GM19025 (cell line): ENCODE data around the gene ASB16.
A peak's percentile ranks its signal among the peaks of the same experiment; 100 is the strongest.

ENCODE experiments used
- ATAC-seq: cut with Tn5 transposase; IDR thresholded peaks from one replicate; pipeline ENCODE4 v1.9.1; 2021; ENCODE audit warnings: mild to moderate bottlenecking, low read depth, moderate library complexity; ENCODE audit not compliant: unreplicated experiment

ASB16 gene

GRCh38 chr17:44186307-44187130 is 16.0 kb downstream of the ASB16 start, which contains the start of gene TMUB2:
TSS of gene TMUB2 (plus strand) at chr17:44186972. CDS start at chr17:44187709, 737 bp downstream.
- peak; percentile 86 for ATAC-seq

DNA sequence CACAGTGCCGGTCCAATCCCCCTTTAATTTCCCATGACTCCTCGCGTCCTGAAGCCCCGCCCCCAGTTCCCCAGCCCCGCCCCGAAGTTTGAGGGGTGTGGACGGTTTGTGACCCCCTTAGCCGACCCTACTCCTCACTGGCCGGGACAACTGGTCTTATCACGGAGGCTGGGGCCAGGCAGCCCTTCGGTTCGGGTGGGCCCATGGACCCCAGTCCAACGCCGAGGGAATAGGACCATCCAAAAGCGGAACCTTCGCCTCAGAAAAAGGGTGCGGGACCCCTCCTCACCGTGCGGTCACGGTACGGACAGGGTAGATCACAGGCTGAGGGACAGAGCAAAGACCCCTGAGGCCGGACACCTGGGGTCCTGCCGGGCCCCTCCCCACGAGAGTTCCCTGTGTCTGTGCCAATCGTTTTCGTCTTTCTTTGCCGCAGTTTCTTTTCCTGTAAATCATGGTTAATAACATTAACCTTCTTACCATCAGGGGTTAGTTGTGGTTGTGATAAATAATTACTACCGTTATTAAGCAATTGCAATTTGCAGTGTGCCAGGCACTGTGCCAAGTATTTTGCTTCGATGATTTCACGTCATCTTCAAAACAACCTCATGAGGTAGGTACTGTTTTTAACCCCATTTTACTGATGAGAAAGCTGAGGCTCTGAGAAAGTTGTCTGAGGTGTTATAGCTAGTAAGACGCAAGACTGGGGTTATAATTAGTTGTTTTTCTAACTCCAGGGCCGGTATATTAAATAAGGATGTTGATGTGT is 16.8 kb downstream of the ASB16 start:
- ATAC-seq, result peak; percentile 17

DNA sequence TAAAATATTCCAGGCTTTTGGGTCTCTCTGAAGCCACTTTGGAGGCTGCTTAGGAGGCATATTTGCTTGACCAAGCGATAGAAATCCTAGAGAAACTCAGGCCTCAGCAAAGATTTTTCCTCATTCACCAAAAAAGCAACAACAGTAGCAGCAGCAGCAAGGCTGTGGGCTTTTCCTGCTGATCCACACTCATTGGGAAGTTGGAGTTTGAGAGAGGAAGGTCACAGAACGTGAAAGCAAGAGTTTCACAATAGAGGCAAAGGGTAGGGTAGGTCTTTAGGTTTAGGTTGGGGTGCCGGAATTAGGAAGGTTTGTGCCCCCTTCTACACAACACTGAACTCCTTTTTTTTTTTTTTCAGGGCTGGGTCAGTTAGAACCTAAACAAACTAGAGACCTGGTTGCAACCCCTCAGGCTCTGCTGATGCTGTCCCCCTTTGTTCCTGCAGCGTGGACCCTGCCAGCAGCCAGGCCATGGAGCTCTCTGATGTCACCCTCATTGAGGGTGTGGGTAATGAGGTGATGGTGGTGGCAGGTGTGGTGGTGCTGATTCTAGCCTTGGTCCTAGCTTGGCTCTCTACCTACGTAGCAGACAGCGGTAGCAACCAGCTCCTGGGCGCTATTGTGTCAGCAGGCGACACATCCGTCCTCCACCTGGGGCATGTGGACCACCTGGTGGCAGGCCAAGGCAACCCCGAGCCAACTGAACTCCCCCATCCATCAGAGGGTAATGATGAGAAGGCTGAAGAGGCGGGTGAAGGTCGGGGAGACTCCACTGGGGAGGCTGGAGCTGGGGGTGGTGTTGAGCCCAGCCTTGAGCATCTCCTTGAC is 18.3 kb downstream of the ASB16 start:
- ATAC-seq, result no peak

DNA sequence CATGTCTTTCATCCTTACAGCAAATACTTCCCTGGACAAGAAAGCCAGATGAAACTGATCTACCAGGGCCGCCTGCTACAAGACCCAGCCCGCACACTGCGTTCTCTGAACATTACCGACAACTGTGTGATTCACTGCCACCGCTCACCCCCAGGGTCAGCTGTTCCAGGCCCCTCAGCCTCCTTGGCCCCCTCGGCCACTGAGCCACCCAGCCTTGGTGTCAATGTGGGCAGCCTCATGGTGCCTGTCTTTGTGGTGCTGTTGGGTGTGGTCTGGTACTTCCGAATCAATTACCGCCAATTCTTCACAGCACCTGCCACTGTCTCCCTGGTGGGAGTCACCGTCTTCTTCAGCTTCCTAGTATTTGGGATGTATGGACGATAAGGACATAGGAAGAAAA is 20.0 kb downstream of the ASB16 start:
- no peak for ATAC-seq

DNA sequence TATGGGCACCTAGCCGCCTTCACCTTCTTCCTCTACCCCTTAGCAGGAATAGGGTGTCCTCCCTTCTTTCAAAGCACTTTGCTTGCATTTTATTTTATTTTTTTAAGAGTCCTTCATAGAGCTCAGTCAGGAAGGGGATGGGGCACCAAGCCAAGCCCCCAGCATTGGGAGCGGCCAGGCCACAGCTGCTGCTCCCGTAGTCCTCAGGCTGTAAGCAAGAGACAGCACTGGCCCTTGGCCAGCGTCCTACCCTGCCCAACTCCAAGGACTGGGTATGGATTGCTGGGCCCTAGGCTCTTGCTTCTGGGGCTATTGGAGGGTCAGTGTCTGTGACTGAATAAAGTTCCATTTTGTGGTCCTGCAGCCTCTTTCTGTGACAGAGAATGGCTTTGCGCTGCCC is 20.9 kb downstream of the ASB16 start:
- ATAC-seq, result no peak

DNA sequence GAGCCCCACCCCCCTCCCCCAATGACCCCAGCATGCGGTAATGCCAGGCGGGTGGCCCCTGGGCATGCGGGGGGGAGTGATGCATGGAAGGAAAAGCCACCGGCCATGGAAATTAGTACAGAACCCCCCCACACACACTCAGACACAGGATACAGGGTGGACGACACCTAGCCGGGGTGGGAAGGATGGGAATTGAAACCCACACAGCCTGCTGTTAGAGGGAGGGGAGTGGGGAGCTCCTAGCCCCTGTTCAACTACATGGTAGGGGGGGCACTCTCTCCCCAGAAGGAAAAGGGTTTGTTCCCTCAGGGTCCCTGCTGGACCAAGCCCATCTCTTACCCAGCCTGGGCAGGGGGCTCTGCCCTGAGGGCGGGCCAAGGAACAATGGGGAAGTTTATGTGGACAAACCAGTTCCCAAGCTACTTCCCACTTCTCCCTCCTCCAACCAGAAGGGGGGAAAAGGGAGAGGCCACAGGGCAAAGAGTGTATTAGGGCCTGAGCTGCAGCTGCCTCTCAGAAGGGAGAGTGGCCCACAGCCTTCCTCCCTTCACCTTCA is 21.5 kb downstream of the ASB16 start:
- ATAC-seq, result no peak

DNA sequence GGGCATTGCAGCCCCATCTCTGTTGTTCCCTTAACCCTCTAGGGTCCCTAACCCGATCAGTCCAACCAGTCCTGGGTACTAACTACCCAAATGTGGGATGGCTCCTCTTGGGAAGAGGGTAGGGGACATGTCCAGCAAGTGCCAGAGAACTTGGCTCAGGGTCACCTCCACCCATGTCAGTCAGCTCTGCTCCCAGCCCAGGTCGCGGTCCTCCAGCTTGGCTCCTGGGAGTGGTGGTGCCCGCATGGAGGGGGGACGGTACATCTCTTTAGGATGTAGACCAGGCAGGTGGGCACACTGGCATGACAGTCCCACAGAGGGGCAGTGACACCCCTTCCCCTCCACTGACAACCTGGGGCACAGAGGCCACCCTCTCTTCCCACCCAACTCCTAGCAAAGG is 22.2 kb downstream of the ASB16 start:
- ATAC-seq, result no peak

GRCh38 chr17:44193326-44194084 is 23.0 kb downstream of the ASB16 start:
- ATAC-seq, result no peak

DNA sequence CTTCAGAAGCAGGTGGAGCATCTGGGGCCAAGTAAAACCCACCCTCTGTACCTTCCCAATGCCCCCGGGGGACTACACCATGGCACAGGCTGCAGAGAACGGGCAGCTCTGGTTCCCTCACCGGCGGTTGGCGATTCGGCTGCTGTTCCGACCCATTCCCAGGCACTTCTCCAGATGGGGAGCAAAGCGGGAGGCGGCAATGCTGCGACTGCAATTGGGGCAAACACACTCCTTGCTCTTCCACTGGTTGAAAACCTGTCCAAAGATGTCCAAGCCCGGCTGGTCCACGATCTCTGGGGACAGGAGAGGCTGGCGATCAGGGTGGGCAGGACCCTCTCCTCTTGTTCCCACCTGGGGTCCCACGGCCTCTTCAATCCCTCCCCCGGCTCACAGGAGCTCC is 26.6 kb downstream of the ASB16 start:
- no peak for ATAC-seq

DNA sequence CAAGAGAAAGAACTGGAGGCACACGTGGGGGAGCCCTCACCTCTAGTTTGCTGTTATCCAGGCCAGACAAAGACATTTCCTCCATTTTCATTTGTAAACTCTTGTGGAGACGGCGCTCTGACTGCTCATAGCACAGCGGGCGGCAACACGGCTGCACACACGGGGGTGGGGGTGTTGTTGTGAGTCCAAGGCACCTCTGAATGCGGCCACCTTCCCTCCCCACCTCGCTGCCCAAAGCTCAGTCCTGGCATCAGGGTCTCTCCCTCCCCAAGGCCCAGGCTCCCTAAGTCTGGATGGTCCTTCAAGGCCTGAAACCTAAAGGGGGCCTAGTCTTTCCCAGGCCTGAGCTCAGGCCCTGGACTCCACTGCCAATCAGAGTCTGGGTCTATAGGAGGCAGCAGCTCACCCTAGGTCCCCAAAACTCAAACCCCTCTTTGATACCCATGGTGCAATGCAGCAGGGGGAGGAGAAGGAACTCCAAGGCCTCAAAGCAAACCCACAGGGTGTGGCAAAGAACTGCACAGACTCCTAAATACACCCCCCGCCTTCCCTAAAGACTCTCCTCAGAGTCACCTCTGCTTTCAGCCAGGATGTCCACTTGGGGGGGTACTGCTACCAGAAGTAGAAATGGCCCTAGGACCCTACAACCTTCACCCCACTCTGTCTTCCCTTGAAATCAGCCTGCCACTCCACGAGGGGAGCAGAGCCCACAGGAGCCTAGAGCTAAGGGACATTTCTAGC is 27.6 kb downstream of the ASB16 start:
- no peak for ATAC-seq

DNA sequence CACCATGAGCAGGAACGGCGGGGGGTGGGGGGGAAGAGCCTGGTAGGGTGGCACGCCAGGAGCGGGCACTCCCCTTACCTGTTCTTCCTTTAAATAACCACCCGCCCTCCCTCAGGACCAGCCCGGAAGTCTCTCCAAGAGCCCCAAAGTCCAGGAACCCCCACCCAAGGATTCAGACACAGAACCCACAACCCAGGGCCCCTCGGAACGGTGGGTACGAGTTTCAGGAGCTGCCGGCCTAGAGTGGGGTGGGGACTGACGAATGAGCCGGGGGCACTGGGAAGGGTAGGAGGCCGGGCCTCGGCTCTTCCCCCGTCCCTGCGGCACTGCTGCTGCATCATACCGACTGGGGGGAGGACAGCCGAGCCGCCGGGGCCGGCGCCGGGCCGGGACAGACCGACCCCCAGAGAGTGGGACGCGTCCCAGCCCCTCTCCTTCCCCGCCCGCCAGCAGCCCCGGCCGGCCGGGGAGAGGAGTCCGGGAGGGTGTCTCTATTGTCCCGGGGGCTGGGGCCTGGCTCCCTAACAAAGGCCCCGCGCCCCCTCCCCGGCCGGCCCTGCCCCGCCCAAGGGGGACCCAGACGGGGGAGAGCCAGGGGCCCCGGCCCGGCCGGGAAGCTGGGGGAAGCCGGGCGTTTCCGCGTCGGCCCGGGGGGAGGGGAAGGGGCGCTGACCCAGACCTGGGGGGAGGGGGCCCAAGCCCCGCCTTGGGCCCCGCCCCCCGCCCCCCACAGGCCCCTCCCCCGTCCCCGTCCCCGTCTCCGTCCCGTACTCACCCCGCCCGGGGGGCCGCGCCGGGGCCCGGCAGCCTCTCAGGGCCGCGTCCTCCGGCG is 28.4 kb downstream of the ASB16 start:
- ATAC-seq, result peak; percentile 21

DNA sequence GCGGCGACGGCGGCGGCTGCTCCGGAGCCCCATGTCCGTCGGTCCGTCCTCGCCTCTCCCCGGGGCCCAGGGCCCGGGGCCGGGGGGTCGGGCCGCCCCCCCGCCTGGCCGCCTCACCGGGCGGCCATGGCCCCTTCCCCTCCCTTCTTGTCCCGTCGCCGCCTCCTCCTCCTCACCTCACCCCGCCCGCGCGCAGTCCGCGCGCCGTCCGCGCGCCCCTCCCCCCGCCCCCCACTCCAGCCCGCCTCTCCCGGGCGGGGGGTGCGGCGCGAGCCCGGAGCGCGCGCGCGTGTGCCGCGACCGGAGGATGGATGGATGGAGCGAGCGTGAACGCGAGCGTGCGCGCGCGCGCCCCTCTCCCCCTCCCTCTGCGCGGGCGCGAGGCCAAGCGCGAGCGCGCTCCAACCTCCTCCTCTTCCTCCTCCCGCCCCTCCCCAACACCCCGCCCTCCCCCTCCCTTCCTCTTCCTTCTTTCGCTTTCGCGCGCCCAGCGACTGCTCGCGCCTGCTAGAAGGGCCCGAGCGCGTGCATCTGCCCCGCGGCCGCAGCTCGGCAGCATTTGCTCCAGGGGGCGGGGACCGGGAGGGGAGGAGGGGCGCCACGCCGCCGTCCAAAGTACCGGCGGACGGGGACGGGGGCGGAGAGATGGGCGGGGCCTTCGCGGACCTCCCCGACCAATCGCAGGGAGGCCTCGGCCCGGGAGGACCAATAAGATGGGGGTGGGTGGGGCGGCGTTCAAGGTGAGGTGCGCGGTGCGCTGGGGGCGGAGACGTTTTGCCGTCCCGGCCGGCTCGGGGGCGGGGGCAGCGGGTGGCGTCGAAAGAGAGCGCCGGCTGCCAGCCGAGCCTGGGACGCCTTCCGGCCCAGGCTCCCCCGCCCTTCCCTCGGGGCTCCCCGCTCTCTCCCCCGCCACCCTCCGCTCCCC is 29.3 kb downstream of the ASB16 start, which contains the start of gene ATXN7L3:
Gene ATXN7L3 (minus strand): TSS at position 332 of the 925 bp plus-strand sequence. CDS start 1,814 bp downstream, outside the sequence.
- ATAC-seq, result peak; percentile 74

DNA sequence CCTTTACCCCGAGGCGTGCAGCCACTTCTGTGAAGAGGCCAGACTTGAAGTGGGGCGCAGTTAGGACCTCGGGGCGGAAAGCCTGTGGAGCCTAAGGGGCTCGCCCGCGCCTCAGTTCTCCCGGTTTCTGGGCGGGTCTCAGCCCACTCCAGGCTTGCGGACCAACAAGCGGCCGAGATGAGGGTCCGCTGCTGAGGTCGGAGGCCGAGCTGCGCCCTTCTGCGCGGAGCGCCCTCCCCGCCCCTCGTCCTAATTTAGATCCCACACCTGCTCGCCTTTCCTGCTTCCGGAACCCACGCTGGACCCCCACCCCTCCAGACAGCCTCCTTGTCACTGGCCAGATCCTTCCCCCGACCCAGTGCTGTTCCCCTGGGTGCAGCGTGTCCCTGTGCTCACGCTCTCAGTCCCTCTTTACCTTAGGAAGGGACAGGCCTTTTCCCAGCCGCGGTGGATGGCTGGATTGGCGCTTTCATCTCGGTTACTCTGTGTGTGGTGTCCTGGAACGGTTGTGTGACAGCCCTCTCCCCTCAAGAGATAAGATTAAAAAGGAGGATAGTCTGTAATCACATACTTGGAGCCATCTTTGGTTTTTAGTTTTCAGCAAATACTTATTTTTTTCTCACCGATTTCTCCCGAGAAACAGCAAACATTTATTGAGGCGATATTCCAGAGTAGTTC is 30.1 kb downstream of the ASB16 start:
- no peak for ATAC-seq

- ATAC-seq, result no peak
Observed at GRCh38 chr17:44202756-44203155, 32.3 kb downstream of the ASB16 start.

DNA sequence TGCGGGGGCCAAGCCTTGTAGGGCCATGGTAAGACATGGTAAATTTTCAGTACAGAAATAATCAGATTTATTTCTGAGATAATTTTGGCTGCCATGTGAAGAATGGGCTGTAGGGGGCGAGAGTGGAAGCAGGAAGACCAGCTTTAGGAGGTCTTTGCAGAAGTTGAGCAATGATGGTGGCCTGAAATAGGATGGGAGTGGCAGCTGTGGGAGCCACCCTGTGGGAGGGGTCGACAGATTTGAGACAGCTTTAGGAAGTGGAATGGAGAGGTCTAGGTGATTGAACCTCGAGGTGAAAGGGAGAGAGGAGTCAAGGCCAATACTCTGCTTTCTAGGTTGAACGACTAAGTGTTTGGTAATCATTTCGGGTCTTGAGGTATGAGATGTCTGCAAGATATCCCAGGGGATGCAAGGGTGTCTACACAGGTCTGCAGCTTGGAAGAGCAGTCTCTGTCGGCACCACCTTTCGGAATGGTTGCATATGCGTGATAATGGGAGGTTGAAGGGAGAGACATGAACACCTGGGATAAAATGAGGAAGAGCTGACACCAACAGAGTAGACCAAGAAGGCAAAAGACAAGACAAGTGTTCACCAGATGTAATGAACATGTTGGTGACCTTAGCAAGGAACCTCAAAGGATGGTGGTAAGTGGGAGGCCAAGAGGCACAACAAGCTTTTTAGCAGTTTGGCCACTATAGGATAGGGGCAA is 33.4 kb downstream of the ASB16 start:
- no peak for ATAC-seq

- no peak for ATAC-seq
Observed at GRCh38 chr17:44204441-44204882, 34.0 kb downstream of the ASB16 start.
